ENCODE results near the gene ZHX3. TPM values are rescaled to one million over a fixed set of nuclear protein-coding genes. Genes with fewer than 3 reads are reported as not detected.

The ZHX3 gene
- total RNA-seq, 3 donors from 2014 or later (not counting 1 experiment from before 2014, with no cell fraction given): 9.0 to 11.8 (median 10.3) TPM

DNA sequence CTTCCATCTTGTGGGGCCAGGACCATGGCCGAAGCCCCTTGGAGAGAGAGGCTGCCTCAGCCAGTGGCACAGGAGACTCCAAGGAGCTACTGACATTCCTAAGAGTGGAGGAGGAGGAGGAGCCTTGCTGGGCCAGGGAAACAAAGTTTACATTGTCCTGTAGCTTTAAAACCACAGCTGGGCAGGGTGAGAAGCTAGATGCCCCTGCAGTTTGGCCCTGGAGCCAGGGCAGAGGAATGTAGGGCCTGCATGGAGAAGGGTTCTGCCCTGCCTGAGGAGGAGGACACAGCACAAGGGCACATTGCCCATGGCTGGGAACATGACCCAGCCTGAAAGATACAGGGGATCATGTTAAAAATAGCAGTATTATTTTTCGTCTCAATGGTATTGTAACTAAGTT lies 142.7 kb downstream of the ZHX3 start:
- intact Hi-C loops (cut with micrococcal nuclease): no loop called here
- H3K36me3 ChIP-seq (ENCODE audit: control insufficient read depth, insufficient read depth, low read length): peaks cover 66% of the 10 kb centered on the region
- Mint-ChIP-seq H3K4me1 (peaks cover 6 to 23% of the 10 kb centered on the region in 2 donors), H3K9me3 (no peaks in the 10 kb centered on the region), H3K27ac (peak overlapping the region in 1 of 2 donors; percentile 33), H3K4me3 (no peak overlapping the region), H3K27me3 (ENCODE audit: low read depth in 2 of 2) (no peaks in the 10 kb centered on the region), H3K36me3 (peaks cover 17% of the 10 kb centered on the region)
- H3K27ac ChIP-seq (ENCODE audit: low read length): no peak overlapping the region
- no peaks in the 10 kb centered on the region for H3K9me3 ChIP-seq (ENCODE audit: control insufficient read depth, insufficient read depth, low read length)
- ATAC-seq (no peak), DNase-seq (peak in 1 of 2 donors; percentile 4)
- no peaks in the 10 kb centered on the region for H3K4me1 ChIP-seq (ENCODE audit: control insufficient read depth, insufficient read depth, low read length)
- no peak for TF ChIP-seq CTCF (IDR thresholded peaks at IDR 0.05)
- WGBS (ENCODE audit: insufficient coverage): 100% methylated on average over 1 of the region's 2 CpGs
- H3K4me3 ChIP-seq (ENCODE audit: low read length): no peak overlapping the region
- H3K27me3 ChIP-seq (ENCODE audit: control insufficient read depth, insufficient read depth, low read length): no peaks in the 10 kb centered on the region

- H3K4me1 ChIP-seq (ENCODE audit: control insufficient read depth, insufficient read depth, low read length): no peaks in the 10 kb centered on the region
- no peaks in the 10 kb centered on the region for H3K27me3 Mint-ChIP-seq (ENCODE audit: low read depth in 2 of 2)
- H3K4me3 Mint-ChIP-seq: no peak overlapping the region
- no peaks in the 10 kb centered on the region for H3K9me3 Mint-ChIP-seq
- 97% methylated on average over 10 of the region's 10 CpGs for WGBS (ENCODE audit: insufficient coverage)
- intact Hi-C loops (cut with micrococcal nuclease): no loop called here
- DNase-seq (peak in 1 of 2 donors; percentile 4), ATAC-seq (no peak)
- H3K36me3 ChIP-seq (ENCODE audit: control insufficient read depth, insufficient read depth, low read length): peaks cover 70% of the 10 kb centered on the region
- H3K27me3 ChIP-seq (ENCODE audit: control insufficient read depth, insufficient read depth, low read length): no peaks in the 10 kb centered on the region
- no peaks in the 10 kb centered on the region for H3K9me3 ChIP-seq (ENCODE audit: control insufficient read depth, insufficient read depth, low read length)
- no peak overlapping the region for H3K4me3 ChIP-seq (ENCODE audit: low read length)
- H3K36me3 Mint-ChIP-seq: peaks cover 17% of the 10 kb centered on the region
- no peak for TF ChIP-seq CTCF (IDR thresholded peaks at IDR 0.05)
- H3K27ac ChIP-seq (ENCODE audit: low read length): no peak overlapping the region
- peak overlapping the region in 1 of 2 donors; percentile 33 for H3K27ac Mint-ChIP-seq
- peaks cover 6 to 23% of the 10 kb centered on the region in 2 donors for H3K4me1 Mint-ChIP-seq
Measured at GRCh38 chr20:41174373-41174772, 143.2 kb downstream of the ZHX3 start.

DNA sequence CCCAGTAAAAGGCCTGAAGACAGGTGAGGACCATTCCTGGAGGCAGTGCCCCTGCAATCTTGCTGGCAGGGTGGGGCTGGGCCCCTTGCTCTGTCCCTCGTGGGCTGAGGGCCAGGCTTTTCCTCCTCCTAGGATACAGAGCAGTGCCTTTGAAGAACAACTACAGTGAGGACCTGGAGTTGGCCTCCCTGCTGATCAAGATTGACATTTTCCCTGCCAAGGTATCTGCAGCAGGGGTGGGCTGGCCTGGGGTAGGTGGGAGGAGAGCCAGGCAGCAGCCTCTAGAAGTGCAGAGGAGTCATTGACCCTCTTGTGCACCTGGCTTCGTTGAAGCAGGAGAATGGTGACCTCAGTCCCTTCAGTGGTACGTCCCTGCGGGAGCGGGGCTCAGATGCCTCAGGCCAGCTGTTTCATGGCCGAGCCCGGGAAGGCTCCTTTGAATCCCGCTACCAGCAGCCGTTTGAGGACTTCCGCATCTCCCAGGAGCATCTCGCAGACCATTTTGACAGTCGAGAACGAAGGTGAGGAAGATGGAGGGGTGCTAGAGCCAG lies 143.7 kb downstream of the ZHX3 start:
- peak in 1 of 2 donors; percentile 11 for DNase-seq
- Mint-ChIP-seq H3K27ac (no peak overlapping the region), H3K27me3 (ENCODE audit: low read depth in 2 of 2) (no peaks in the 10 kb centered on the region), H3K4me3 (no peak overlapping the region), H3K36me3 (peaks cover 17% of the 10 kb centered on the region), H3K9me3 (no peaks in the 10 kb centered on the region), H3K4me1 (peaks cover 6 to 23% of the 10 kb centered on the region in 2 donors)
- intact Hi-C loops (cut with micrococcal nuclease): loop anchor here (1.0 kb wide), 2 partner anchors 58 to 166 kb away; partner anchors contain the start of gene LPIN3
- TF ChIP-seq CTCF (IDR thresholded peaks at IDR 0.05): no peak
- no peaks in the 10 kb centered on the region for H3K9me3 ChIP-seq (ENCODE audit: control insufficient read depth, insufficient read depth, low read length)
- H3K4me1 ChIP-seq (ENCODE audit: control insufficient read depth, insufficient read depth, low read length): peaks cover under 1% of the 10 kb centered on the region
- H3K36me3 ChIP-seq (ENCODE audit: control insufficient read depth, insufficient read depth, low read length): peaks cover 75% of the 10 kb centered on the region
- no peak for ATAC-seq
- H3K27me3 ChIP-seq (ENCODE audit: control insufficient read depth, insufficient read depth, low read length): no peaks in the 10 kb centered on the region
- H3K4me3 ChIP-seq (ENCODE audit: low read length): no peak overlapping the region
- 97% methylated on average over 13 of the region's 13 CpGs for WGBS (ENCODE audit: insufficient coverage)
- no peak overlapping the region for H3K27ac ChIP-seq (ENCODE audit: low read length)
